Thoracic aorta (tissue), 2 donors: ENCODE results near the gene SEZ6L2. TPM values are rescaled to one million over a fixed set of nuclear protein-coding genes. Genes with fewer than 3 reads are reported as not detected.

Experiments
- ATAC-seq: fragments of 150-250 bp; one replicate; pipeline ENCODE4 v1.8.0; 2017; ENCODE audit warnings: low read depth; ENCODE audit not compliant: insufficient number of reproducible peaks, low FRiP score
- DNase-seq: peaks from one replicate; pipeline ENCODE4 v3.0.0-alpha.2; 2020; ENCODE audit warnings: low spot score
- H3K27ac ChIP-seq, 2 donors: fragments of 200-600 bp; sonication (generic); 1 replicate in 1 of 2; 2 replicates in 1 of 2; pipeline ENCODE4 v1.5.1; 2016; ENCODE audit warnings: mild to moderate bottlenecking in 2 of 2, moderate library complexity in 2 of 2
- H3K27me3 ChIP-seq: fragments of 200-600 bp; sonication (generic); replicated peaks from 2 replicates; pipeline ENCODE4 v1.6.0; 2016; ENCODE audit warnings: mild to moderate bottlenecking; ENCODE audit not compliant: insufficient read depth
- H3K36me3 ChIP-seq: fragments of 200-600 bp; sonication (generic); one replicate; pipeline ENCODE4 v1.5.1; 2016
- H3K4me1 ChIP-seq, 2 donors: fragments of 200-600 bp; sonication (generic); 1 replicate in 1 of 2; 2 replicates in 1 of 2; pipeline versions ENCODE4 v1.5.1 to v1.6.0; 2016; ENCODE audit warnings: low read depth in 2 of 2, mild to moderate bottlenecking in 1 of 2; ENCODE audit not compliant: control insufficient read depth in 1 of 2
- H3K4me3 ChIP-seq: fragments of 200-600 bp; sonication (generic); 2 replicates; pipeline ENCODE4 v1.5.1; 2016; ENCODE audit warnings: mild to moderate bottlenecking
- H3K9me3 ChIP-seq: fragments of 200-600 bp; sonication (generic); 2 replicates; pipeline ENCODE4 v1.5.1; 2016
- CTCF ChIP-seq: fragments of 200-600 bp; sonication (generic); IDR thresholded peaks from one replicate; pipeline ENCODE4 v1.5.1; 2019; ENCODE audit warnings: antibody characterized with exemption
- total RNA-seq, 2 donors: library from RNA; depleted of rRNA; stranded (reverse); fragments of >200 nt; gene quantifications; one replicate each; pipeline versions ENCODE4 v1.1.0 to v1.2.3, GENCODE V29; 2016

The SEZ6L2 gene
- total RNA-seq, 2 donors from 2014 or later = 0.63 to 1.4 TPM

- no peak for TF ChIP-seq CTCF
- H3K36me3 ChIP-seq = peaks cover 44% of the 10 kb centered on the region
- no peak for ATAC-seq
Observed at GRCh38 chr16:29831490-29831889, 67.9 kb downstream of the SEZ6L2 start.

GRCh38 chr16:29830774-29831173 lies 68.6 kb downstream of the SEZ6L2 start:
- no peaks in the 10 kb centered on the region for H3K9me3 ChIP-seq
- H3K4me1 ChIP-seq = peaks cover 8 to 12% of the 10 kb centered on the region in 2 donors
- TF ChIP-seq CTCF = no peak
- H3K4me3 ChIP-seq = no peak overlapping the region
- ATAC-seq (no peak), DNase-seq (no peak)
- H3K27me3 ChIP-seq = no peaks in the 10 kb centered on the region
- H3K36me3 ChIP-seq = peaks cover 44% of the 10 kb centered on the region
- no peak overlapping the region for H3K27ac ChIP-seq

More at GRCh38 chr16:29831490-29831889, 67.9 kb downstream of the SEZ6L2 start:
- H3K27ac ChIP-seq = no peak overlapping the region
- H3K4me1 ChIP-seq = peaks cover 4 to 5% of the 10 kb centered on the region in 2 donors
- no peak for DNase-seq
- no peaks in the 10 kb centered on the region for H3K9me3 ChIP-seq
- H3K4me3 ChIP-seq = no peak overlapping the region
- H3K27me3 ChIP-seq = no peaks in the 10 kb centered on the region

GRCh38 chr16:29826342-29826695 lies 73.0 kb downstream of the SEZ6L2 start:
- DNase-seq = no peak
- no peaks in the 10 kb centered on the region for H3K27me3 ChIP-seq
- H3K36me3 ChIP-seq = peaks cover 11% of the 10 kb centered on the region
- H3K9me3 ChIP-seq = no peaks in the 10 kb centered on the region
- no peak for ATAC-seq
- no peak for TF ChIP-seq CTCF
- no peak overlapping the region for H3K4me3 ChIP-seq
- peak overlapping the region; percentile 75 to 87 for H3K27ac ChIP-seq
- H3K4me1 ChIP-seq = peaks cover 41 to 56% of the 10 kb centered on the region in 2 donors

- H3K36me3 ChIP-seq = peaks cover 2% of the 10 kb centered on the region
- H3K4me1 ChIP-seq = peaks cover 41 to 60% of the 10 kb centered on the region in 2 donors
- ATAC-seq (no peak), DNase-seq (no peak)
- no peaks in the 10 kb centered on the region for H3K27me3 ChIP-seq
- peak overlapping the region; percentile 60 for H3K4me3 ChIP-seq
- TF ChIP-seq CTCF = no peak
- no peaks in the 10 kb centered on the region for H3K9me3 ChIP-seq
- peak overlapping the region; percentile 75 to 87 for H3K27ac ChIP-seq
Observed at GRCh38 chr16:29825145-29826044, 74.0 kb downstream of the SEZ6L2 start.

GRCh38 chr16:29824589-29825144 lies 74.7 kb downstream of the SEZ6L2 start:
- Histone ChIP-seq H3K9me3 (no peaks in the 10 kb centered on the region), H3K36me3 (no peaks in the 10 kb centered on the region), H3K4me1 (peaks cover 46 to 66% of the 10 kb centered on the region in 2 donors), H3K27me3 (no peaks in the 10 kb centered on the region), H3K4me3 (peak overlapping the region; percentile 60), H3K27ac (peak overlapping the region; percentile 75 to 87)
- no peak for DNase-seq
- peak; percentile 20 for ATAC-seq
- TF ChIP-seq CTCF = no peak
